Vagina (tissue), 2 donors: ENCODE data around the gene SWAP70. TPM values are rescaled to one million over a fixed set of nuclear protein-coding genes. Genes with fewer than 3 reads are reported as not detected.

ENCODE experiments used
- DNase-seq, 2 donors: peaks; one replicate each; pipeline ENCODE4 v3.0.0-alpha.2; 2017; ENCODE audit errors: extremely low spot score in 2 of 2
- H3K27ac ChIP-seq: fragments of 200-600 bp; sonication (generic); one replicate; pipeline ENCODE4 v1.5.1; 2019
- H3K27me3 ChIP-seq: fragments of 200-600 bp; sonication (generic); one replicate; pipeline ENCODE4 v1.5.1; 2019
- H3K36me3 ChIP-seq, 2 donors: fragments of 200-600 bp; sonication (generic); one replicate each; pipeline ENCODE4 v1.5.1; 2017 to 2019
- H3K4me1 ChIP-seq: fragments of 200-600 bp; sonication (generic); one replicate; pipeline ENCODE4 v1.5.1; 2019
- H3K4me3 ChIP-seq, 2 donors: fragments of 200-600 bp; sonication (generic); 1 replicate in 1 of 2; 2 replicates in 1 of 2; pipeline ENCODE4 v1.5.1; 2016 to 2019
- H3K9me3 ChIP-seq: fragments of 200-600 bp; sonication (generic); one replicate; pipeline ENCODE4 v1.5.1; 2019
- POLR2A ChIP-seq, 2 donors: fragments of 450-650 bp; IDR thresholded peaks; one replicate each; pipeline ENCODE4 v1.6.1; 2017; ENCODE audit warnings: antibody characterized with exemption in 2 of 2, mild to moderate bottlenecking in 2 of 2, moderate library complexity in 2 of 2
- POLR2AphosphoS5 ChIP-seq, 2 donors: sonication (generic); formaldehyde crosslinking; IDR thresholded peaks; one replicate each; pipeline ENCODE4 v1.9.0; 2017; ENCODE audit warnings: antibody characterized with exemption in 2 of 2, mild to moderate bottlenecking in 2 of 2, low read depth in 1 of 2; ENCODE audit not compliant: insufficient read depth in 1 of 2
- intact Hi-C: fragments of 100-400 bp; cut with DNase I; formaldehyde crosslinking; loops from one replicate; pipeline ENCODE4 v1.15.1; 2023
- total RNA-seq: library from RNA; depleted of rRNA; stranded (reverse); fragments of >200 nt; gene quantifications from one replicate; pipeline ENCODE4 v1.2.3, GENCODE V29; 2016
- TF ChIP-seq, protein P1 (sequence below), 3 experiments: fragments of 450-650 bp in 2 of 3; fragments of 200-600 bp in 1 of 3; sonication (generic) in 1 of 3; IDR thresholded peaks; one replicate each; pipeline ENCODE4 v1.5.1; 2017 to 2019; ENCODE audit warnings: antibody characterized with exemption in 3 of 3, mild to moderate bottlenecking in 2 of 3, moderate library complexity in 2 of 3

SWAP70 gene
- total RNA-seq, 1 donor from 2014 or later, result 32.2 TPM

- Histone ChIP-seq H3K27me3 (no peaks in the 10 kb centered on the region), H3K36me3 (no peaks in the 10 kb centered on the region), H3K4me1 (peaks cover 4% of the 10 kb centered on the region), H3K9me3 (no peaks in the 10 kb centered on the region), H3K27ac (no peak overlapping the region), H3K4me3 (no peak overlapping the region)
- DNase-seq, result no peak
- intact Hi-C loops, result no loop called here
- no peak for TF ChIP-seq POLR2A (IDR thresholded peaks at IDR 0.05)
- TF ChIP-seq POLR2AphosphoS5 (IDR thresholded peaks at IDR 0.05; ENCODE audit: insufficient read depth in 1 of 2, low read depth in 1 of 2), result no peak
- TF ChIP-seq, protein P1, sequence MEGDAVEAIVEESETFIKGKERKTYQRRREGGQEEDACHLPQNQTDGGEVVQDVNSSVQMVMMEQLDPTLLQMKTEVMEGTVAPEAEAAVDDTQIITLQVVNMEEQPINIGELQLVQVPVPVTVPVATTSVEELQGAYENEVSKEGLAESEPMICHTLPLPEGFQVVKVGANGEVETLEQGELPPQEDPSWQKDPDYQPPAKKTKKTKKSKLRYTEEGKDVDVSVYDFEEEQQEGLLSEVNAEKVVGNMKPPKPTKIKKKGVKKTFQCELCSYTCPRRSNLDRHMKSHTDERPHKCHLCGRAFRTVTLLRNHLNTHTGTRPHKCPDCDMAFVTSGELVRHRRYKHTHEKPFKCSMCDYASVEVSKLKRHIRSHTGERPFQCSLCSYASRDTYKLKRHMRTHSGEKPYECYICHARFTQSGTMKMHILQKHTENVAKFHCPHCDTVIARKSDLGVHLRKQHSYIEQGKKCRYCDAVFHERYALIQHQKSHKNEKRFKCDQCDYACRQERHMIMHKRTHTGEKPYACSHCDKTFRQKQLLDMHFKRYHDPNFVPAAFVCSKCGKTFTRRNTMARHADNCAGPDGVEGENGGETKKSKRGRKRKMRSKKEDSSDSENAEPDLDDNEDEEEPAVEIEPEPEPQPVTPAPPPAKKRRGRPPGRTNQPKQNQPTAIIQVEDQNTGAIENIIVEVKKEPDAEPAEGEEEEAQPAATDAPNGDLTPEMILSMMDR (IDR thresholded peaks at IDR 0.05), result no peak
Measured at GRCh38 chr11:9636691-9637090, 27.2 kb upstream of the SWAP70 start.

DNA sequence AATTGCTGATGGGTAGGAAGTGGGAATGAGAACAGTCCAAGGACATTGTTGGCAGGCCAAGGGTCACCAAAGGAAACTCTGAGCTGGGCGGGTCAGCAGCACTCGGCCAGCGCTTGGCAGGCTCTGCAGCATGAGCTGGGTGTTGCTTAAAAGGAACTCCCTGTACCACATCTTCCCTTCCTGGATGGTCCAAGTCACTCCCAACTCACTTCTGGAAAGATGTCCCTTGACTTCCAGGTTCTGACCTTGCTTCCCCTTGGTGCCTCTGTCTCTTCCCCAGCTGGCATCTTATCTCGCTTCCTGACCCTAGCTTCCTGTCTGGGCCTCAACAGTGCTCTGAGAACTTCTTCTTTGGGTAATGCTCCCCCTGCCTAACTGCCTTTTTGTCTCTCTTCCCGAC, 24.8 kb upstream of the SWAP70 start:
- no peak for DNase-seq
- intact Hi-C loops, result no loop called here
- TF ChIP-seq POLR2A (IDR thresholded peaks at IDR 0.05), result no peak
- TF ChIP-seq, protein P1 (IDR thresholded peaks at IDR 0.05), result no peak
- peak in 1 of 2 donors; percentile 59 for TF ChIP-seq POLR2AphosphoS5 (IDR thresholded peaks at IDR 0.05; ENCODE audit: insufficient read depth in 1 of 2, low read depth in 1 of 2)

GRCh38 chr11:9639985-9640384, 23.9 kb upstream of the SWAP70 start:
- TF ChIP-seq POLR2A (IDR thresholded peaks at IDR 0.05) (no peak), POLR2AphosphoS5 (IDR thresholded peaks at IDR 0.05; ENCODE audit: insufficient read depth in 1 of 2, low read depth in 1 of 2) (no peak)
- TF ChIP-seq, protein P1 (IDR thresholded peaks at IDR 0.05), result no peak
- Histone ChIP-seq H3K4me3 (no peak overlapping the region), H3K27me3 (no peaks in the 10 kb centered on the region), H3K27ac (no peak overlapping the region), H3K9me3 (no peaks in the 10 kb centered on the region), H3K4me1 (peaks cover 4% of the 10 kb centered on the region), H3K36me3 (no peaks in the 10 kb centered on the region)
- intact Hi-C loops, result no loop called here
- no peak for DNase-seq

More for the DNA sequence above, 24.8 kb upstream of the SWAP70 start:
- Histone ChIP-seq H3K4me3 (no peak overlapping the region), H3K27ac (no peak overlapping the region), H3K4me1 (peaks cover 4% of the 10 kb centered on the region), H3K27me3 (no peaks in the 10 kb centered on the region), H3K36me3 (no peaks in the 10 kb centered on the region), H3K9me3 (no peaks in the 10 kb centered on the region)

DNA sequence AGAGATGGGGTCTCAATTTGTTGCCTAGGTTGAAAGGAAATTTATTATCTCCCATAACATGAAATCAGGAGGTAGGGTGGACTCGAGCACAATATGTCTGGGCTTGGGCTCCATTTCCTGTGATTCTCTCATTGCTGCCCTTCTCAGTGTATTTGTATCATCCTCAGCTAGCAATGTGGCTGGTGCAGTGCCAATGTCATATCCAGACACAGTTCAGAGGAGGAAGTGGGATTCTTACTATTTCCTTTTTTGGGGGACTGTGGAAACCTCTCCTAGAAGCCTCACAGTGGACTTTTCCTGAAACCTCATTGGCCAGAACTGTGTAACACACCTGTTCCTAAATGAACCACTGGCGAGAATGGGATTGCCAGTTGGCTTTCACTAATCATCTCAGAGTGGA, 21.0 kb upstream of the SWAP70 start:
- Histone ChIP-seq H3K27ac (no peak overlapping the region), H3K36me3 (no peaks in the 10 kb centered on the region), H3K27me3 (no peaks in the 10 kb centered on the region), H3K4me1 (peaks cover 4% of the 10 kb centered on the region), H3K9me3 (no peaks in the 10 kb centered on the region), H3K4me3 (no peak overlapping the region)
- intact Hi-C loops, result no loop called here
- no peak for TF ChIP-seq POLR2AphosphoS5 (IDR thresholded peaks at IDR 0.05; ENCODE audit: insufficient read depth in 1 of 2, low read depth in 1 of 2)
- TF ChIP-seq, protein P1 (IDR thresholded peaks at IDR 0.05), result no peak
- TF ChIP-seq POLR2A (IDR thresholded peaks at IDR 0.05), result no peak
- no peak for DNase-seq

DNA sequence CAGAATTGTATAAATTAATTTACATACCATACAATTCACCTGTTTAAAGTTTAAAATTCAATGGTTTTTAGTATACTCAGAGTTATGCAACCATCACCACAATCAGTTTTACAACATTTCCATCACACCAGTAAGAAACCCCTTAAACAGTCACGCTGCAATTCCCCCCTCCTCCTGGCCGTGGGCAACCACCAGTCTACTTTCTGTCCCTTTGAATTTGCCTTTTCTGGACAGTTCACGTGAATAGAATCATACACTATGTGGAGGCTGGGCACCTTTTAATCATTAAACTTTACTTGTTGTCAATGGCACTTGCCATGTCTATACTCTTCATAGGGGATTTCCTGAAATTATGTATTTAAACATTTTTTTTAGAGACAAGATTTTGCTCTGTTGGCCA, 20.1 kb upstream of the SWAP70 start:
- peaks cover 4% of the 10 kb centered on the region for H3K4me1 ChIP-seq
- H3K36me3 ChIP-seq, result no peaks in the 10 kb centered on the region
- no peaks in the 10 kb centered on the region for H3K27me3 ChIP-seq
- intact Hi-C loops, result no loop called here
- H3K9me3 ChIP-seq, result no peaks in the 10 kb centered on the region
- H3K27ac ChIP-seq, result no peak overlapping the region
- TF ChIP-seq, protein P1 (IDR thresholded peaks at IDR 0.05), result no peak
- TF ChIP-seq POLR2A (IDR thresholded peaks at IDR 0.05), result no peak
- no peak for TF ChIP-seq POLR2AphosphoS5 (IDR thresholded peaks at IDR 0.05; ENCODE audit: insufficient read depth in 1 of 2, low read depth in 1 of 2)
- no peak overlapping the region for H3K4me3 ChIP-seq
- no peak for DNase-seq
